GM12892 (cell line): ENCODE data around the gene BLVRA.

Experiments
- POLR2A ChIP-seq: IDR thresholded peaks from 2 replicates; pipeline ENCODE4 v1.6.1; 2011; ENCODE audit warnings: low read depth, low read length, control low read depth
- POLR2AphosphoS5 ChIP-seq: IDR thresholded peaks from 2 replicates; pipeline ENCODE4 v1.6.1; 2011; ENCODE audit warnings: low read depth, low read length, control low read depth

GRCh38 chr7:43844662-43845061 lies 86.2 kb downstream of the BLVRA start:
- no peak for TF ChIP-seq POLR2AphosphoS5
- no peak for TF ChIP-seq POLR2A
